ENCODE measurements around the gene GRSF1.

DNA sequence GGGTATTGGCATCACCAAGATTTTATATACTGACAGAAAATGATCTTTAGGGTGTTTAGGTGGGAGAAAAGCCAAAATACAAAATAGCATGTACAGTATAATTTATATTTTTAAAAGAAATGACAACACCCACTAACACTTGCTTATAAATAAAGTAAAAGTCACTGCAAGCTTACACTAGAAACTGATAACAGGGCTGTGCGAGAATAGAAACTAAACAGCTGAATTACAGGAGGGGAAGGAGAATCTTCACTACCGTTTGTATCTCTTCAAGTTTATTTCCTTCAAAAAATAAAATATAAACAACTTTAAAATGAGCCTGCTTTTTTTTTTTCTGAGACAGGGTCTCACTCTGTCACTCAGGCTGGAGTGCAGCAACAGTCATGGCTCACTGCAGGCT, 22.8 kb downstream of the GRSF1 start:
- TF ChIP-seq, protein P1, sequence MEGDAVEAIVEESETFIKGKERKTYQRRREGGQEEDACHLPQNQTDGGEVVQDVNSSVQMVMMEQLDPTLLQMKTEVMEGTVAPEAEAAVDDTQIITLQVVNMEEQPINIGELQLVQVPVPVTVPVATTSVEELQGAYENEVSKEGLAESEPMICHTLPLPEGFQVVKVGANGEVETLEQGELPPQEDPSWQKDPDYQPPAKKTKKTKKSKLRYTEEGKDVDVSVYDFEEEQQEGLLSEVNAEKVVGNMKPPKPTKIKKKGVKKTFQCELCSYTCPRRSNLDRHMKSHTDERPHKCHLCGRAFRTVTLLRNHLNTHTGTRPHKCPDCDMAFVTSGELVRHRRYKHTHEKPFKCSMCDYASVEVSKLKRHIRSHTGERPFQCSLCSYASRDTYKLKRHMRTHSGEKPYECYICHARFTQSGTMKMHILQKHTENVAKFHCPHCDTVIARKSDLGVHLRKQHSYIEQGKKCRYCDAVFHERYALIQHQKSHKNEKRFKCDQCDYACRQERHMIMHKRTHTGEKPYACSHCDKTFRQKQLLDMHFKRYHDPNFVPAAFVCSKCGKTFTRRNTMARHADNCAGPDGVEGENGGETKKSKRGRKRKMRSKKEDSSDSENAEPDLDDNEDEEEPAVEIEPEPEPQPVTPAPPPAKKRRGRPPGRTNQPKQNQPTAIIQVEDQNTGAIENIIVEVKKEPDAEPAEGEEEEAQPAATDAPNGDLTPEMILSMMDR (IDR thresholded peaks at IDR 0.05): no peak
- TF ChIP-seq POLR2AphosphoS5 (IDR thresholded peaks at IDR 0.05): no peak
- no peak for TF ChIP-seq POLR2A (IDR thresholded peaks at IDR 0.05; ENCODE audit: low read depth)
- TF ChIP-seq EP300 (IDR thresholded peaks at IDR 0.05): no peak

Data from esophagus muscularis mucosa (tissue), 4 donors.